Esophagus mucosa (tissue), 1 donor: ENCODE results near the gene SYT2. TPM values are rescaled to one million over a fixed set of nuclear protein-coding genes. Genes with fewer than 3 reads are reported as not detected.
"Not testable (repeated sequence)": the region's sequence is repeated elsewhere in the genome, so short reads cannot be mapped to it uniquely, and the experiment has no call there.

Source experiments
- ATAC-seq: fragments of 200-7000 bp; cut with Tn5 transposase; one replicate; pipeline ENCODE4 v1.9.1; 2020
- total RNA-seq: library from RNA; stranded (reverse); gene quantifications from one replicate; pipeline ENCODE4 v1.2.4, GENCODE V29; 2023
- donor health status: DM: yes; HTN: yes; CAD: no.

SYT2 gene
- total RNA-seq, 1 donor from 2014 or later = not detected

DNA sequence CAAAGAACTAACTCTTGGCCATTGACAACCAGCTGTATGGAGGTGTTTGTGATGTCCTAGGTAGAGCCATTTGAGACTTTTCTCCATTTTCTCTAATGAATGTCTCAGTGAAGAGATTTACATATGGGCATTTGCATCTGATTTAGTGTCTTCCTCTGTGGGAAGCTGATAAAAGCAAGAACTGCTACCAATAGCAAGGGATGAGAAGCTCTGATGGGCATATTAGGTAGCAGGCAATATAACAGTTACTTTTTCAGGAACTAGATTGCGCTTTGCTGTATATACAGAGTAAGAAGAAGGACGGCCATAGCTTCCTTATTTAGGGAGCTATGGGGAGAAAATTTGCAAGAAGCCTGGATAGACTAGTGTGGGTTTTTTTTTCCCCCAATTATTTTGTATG lies 169.4 kb downstream of the SYT2 start:
- ATAC-seq = not testable (repeated sequence)

Other genes with a start within 250 kb of the SYT2 start
- 67.4 TPM for gene KDM5B, start 98.0 kb upstream of the SYT2 start, total RNA-seq
- gene PCAT6, start 100.5 kb upstream of the SYT2 start, total RNA-seq = 5.8 TPM
- gene RABIF, start 178.7 kb upstream of the SYT2 start, total RNA-seq = 12.3 TPM
- gene KLHL12, start 216.8 kb upstream of the SYT2 start, total RNA-seq = 21.5 TPM
- 82.7 TPM for gene ADIPOR1, start 247.9 kb upstream of the SYT2 start, total RNA-seq